Body of pancreas (tissue), 4 donors: ENCODE data around the gene BPIFA2. TPM values are rescaled to one million over a fixed set of nuclear protein-coding genes. Genes with fewer than 3 reads are reported as not detected.
"Not testable (repeated sequence)": the region's sequence is repeated elsewhere in the genome, so short reads cannot be mapped to it uniquely, and the experiment has no call there.

Experiments
- ATAC-seq: fragments of 150-250 bp; one replicate; pipeline ENCODE4 v1.9.1; 2016
- DNase-seq, 4 donors: peaks; one replicate each; pipeline ENCODE4 v3.0.0-alpha.2; 2019
- H3K27ac ChIP-seq, 4 donors: fragments of 200-600 bp; sonication (generic); 1 replicate in 3 of 4; 2 replicates in 1 of 4; pipeline versions ENCODE4 v1.5.1 to v1.6.1; 2016 to 2019; ENCODE audit warnings: mild to moderate bottlenecking in 1 of 4, mixed read lengths in 1 of 4, moderate library complexity in 1 of 4
- H3K27me3 ChIP-seq, 2 donors: fragments of 200-600 bp; sonication (generic); one replicate each; pipeline ENCODE4 v1.6.0; 2016; ENCODE audit warnings: mild to moderate bottlenecking in 1 of 2
- H3K36me3 ChIP-seq, 2 donors: fragments of 200-600 bp; sonication (generic); replicated peaks in 1 of 2; 2 replicates each; pipeline ENCODE4 v1.5.1; 2016; ENCODE audit warnings: low read depth in 2 of 2; ENCODE audit not compliant: insufficient read depth in 1 of 2
- H3K4me1 ChIP-seq: fragments of 200-600 bp; sonication (generic); one replicate; pipeline ENCODE4 v1.6.0; 2016
- H3K4me3 ChIP-seq, 2 donors: fragments of 200-600 bp; sonication (generic); 1 replicate in 1 of 2; 2 replicates in 1 of 2; pipeline ENCODE4 v1.5.1; 2016 to 2019
- H3K9me3 ChIP-seq, 3 donors: fragments of 200-600 bp; sonication (generic); 1 replicate in 2 of 3; 2 replicates in 1 of 3; pipeline ENCODE4 v1.5.1; 2016
- POLR2A ChIP-seq, 3 donors: fragments of 450-650 bp; IDR thresholded peaks; one replicate each; pipeline ENCODE4 v1.6.1; 2016; ENCODE audit warnings: antibody characterized with exemption in 3 of 3, mild to moderate bottlenecking in 2 of 3
- WGBS, 2 donors: methylation state at CpG; one replicate each; pipeline ENCODE4 v1.1.5; 2017; 5-methylcytosine and 5-hydroxymethylcytosine counted together
- intact Hi-C: fragments of 100-400 bp; cut with DNase I; formaldehyde crosslinking; loops from one replicate; pipeline ENCODE4 v1.15.1; 2023
- total RNA-seq, 2 donors: library from RNA; depleted of rRNA; stranded (reverse); fragments of >200 nt; gene quantifications; one replicate each; pipeline ENCODE4 v1.1.0, GENCODE V29; 2016
- TF ChIP-seq, protein P1 (sequence below), 7 experiments: fragments of 450-650 bp in 4 of 7; fragments of 200-600 bp in 3 of 7; sonication (generic) in 3 of 7; IDR thresholded peaks; one replicate each; pipeline ENCODE4 v1.5.1; 2016 to 2019; ENCODE audit warnings: antibody characterized with exemption in 7 of 7

BPIFA2 gene, protein sequence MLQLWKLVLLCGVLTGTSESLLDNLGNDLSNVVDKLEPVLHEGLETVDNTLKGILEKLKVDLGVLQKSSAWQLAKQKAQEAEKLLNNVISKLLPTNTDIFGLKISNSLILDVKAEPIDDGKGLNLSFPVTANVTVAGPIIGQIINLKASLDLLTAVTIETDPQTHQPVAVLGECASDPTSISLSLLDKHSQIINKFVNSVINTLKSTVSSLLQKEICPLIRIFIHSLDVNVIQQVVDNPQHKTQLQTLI
- total RNA-seq, result not detected

DNA sequence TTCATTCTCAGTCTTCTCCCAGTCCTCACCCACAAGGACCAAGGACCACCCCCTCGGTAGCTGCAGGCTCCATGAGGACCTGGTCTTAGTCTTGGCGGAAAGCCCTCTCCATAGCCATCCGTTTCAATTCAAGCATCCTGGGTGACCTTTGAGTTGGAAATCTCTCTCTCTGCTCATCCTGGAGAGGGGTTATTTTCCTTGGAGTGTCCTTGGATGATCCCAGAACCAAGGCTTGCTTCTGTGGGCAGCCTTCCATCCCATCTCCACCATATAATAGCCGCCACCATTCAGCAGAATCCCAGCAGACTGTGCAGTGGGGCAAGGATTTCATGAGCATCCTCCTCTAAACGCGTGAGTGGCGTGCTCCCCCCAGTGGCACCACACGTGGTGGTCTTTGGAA lies at the start of gene BPIFA2:
Gene BPIFA2, plus strand, starts transcription at position 301 of the 400 bp plus-strand sequence. CDS start 987 bp downstream, outside the sequence.
- H3K9me3 ChIP-seq, result peaks cover 0 to 6% (median 0%) of the 10 kb centered on the region in 3 donors
- intact Hi-C loops, result no loop called here
- no peaks in the 10 kb centered on the region for H3K27me3 ChIP-seq
- no peaks in the 10 kb centered on the region for H3K4me1 ChIP-seq
- H3K36me3 ChIP-seq, result no peaks in the 10 kb centered on the region
- no peak within 1 kb of the TSS for H3K27ac ChIP-seq
- TF ChIP-seq, protein P1, sequence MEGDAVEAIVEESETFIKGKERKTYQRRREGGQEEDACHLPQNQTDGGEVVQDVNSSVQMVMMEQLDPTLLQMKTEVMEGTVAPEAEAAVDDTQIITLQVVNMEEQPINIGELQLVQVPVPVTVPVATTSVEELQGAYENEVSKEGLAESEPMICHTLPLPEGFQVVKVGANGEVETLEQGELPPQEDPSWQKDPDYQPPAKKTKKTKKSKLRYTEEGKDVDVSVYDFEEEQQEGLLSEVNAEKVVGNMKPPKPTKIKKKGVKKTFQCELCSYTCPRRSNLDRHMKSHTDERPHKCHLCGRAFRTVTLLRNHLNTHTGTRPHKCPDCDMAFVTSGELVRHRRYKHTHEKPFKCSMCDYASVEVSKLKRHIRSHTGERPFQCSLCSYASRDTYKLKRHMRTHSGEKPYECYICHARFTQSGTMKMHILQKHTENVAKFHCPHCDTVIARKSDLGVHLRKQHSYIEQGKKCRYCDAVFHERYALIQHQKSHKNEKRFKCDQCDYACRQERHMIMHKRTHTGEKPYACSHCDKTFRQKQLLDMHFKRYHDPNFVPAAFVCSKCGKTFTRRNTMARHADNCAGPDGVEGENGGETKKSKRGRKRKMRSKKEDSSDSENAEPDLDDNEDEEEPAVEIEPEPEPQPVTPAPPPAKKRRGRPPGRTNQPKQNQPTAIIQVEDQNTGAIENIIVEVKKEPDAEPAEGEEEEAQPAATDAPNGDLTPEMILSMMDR (IDR thresholded peaks at IDR 0.05), result no peak
- no peak for TF ChIP-seq POLR2A (IDR thresholded peaks at IDR 0.05)
- WGBS, 2 donors, result 66 to 73% methylated on average over 8 of the region's 8 CpGs
- DNase-seq, result no peak
- no peak within 1 kb of the TSS for H3K4me3 ChIP-seq
- no peak for ATAC-seq

DNA sequence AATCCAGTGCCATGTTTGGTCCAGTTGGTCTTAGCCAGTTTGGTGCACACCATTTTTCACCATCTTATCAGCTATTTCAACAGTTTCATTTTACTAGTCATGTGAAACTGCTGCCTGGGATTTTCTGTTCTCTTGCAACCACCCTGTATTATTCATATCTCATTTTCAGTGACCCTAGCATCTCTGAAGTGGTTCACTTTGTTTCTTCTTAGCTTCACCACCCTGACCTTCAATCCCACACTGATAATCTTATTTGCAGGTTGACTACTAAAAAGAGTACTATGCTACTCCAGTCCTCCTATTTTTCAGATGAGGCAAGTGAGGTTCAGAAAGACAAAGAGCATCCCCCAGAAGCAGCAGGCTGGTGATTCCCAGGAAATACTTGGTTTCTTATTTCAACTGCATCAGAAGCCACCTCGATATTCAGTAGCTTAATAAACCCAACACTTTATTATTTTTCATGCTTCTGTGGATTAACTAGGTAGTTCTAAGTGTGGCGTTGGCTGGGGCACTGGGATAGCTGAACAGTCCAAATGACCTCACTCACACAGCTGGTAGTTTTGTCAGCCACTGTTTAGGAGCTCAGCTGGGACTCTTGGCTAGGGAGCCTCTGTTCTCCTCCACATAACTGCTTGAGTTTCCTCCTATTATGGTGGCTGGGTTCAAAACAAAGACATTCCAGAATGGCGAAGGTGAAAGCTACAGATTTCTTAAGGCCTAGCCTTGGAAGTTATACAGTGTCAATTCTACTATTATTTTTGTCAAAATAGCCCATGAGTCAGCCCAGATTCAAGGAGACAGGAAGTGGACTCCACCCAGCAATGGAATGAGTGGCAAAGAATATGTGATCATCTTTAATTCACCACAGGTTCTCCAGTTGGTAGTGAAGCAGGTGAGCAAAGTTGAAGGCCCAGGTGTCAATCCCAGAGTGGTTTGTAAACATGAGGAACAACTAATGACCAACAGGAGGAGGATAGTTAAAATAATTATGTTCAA lies 47.9 kb upstream of the BPIFA2 start:
- ATAC-seq (no peak), DNase-seq (no peak)
- no peak for TF ChIP-seq POLR2A (IDR thresholded peaks at IDR 0.05)
- TF ChIP-seq, protein P1 (IDR thresholded peaks at IDR 0.05), result no peak
- peaks cover 0 to 8% (median 0%) of the 10 kb centered on the region in 3 donors for H3K9me3 ChIP-seq
- H3K27ac ChIP-seq, result no peak overlapping the region
- WGBS, 2 donors, result 73 to 77% methylated on average over 3 of the region's 3 CpGs
- H3K36me3 ChIP-seq, result no peaks in the 10 kb centered on the region
- no peak overlapping the region for H3K4me3 ChIP-seq
- intact Hi-C loops, result no loop called here
- no peaks in the 10 kb centered on the region for H3K27me3 ChIP-seq
- H3K4me1 ChIP-seq, result peaks cover 12% of the 10 kb centered on the region

DNA sequence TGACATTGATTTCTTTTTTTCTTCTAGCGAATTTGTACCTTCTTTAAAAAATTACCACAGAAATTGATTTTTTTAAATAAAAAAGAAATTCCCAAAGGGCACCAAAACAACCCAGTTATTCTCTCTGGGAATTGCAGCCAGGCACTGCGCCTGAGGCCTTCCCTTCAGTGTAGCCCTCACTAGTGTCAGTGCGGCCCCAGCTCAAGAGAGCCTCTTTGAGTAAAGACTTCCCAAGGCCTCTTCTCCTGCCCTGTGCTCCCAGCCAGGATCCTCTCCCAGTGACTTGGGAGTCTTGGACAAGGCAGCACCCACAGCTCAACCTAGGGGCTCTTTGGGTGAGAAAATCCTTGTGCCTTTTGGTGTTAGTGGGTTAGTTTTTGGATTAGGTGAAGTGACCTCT lies 47.0 kb upstream of the BPIFA2 start:
- H3K27me3 ChIP-seq, result no peaks in the 10 kb centered on the region
- H3K36me3 ChIP-seq, result no peaks in the 10 kb centered on the region
- H3K9me3 ChIP-seq, result peaks cover 0 to 8% (median 0%) of the 10 kb centered on the region in 3 donors
- TF ChIP-seq POLR2A (IDR thresholded peaks at IDR 0.05), result no peak
- TF ChIP-seq, protein P1 (IDR thresholded peaks at IDR 0.05), result no peak
- no peak overlapping the region for H3K4me3 ChIP-seq
- ATAC-seq, result no peak
- H3K27ac ChIP-seq, result no peak overlapping the region
- intact Hi-C loops, result no loop called here
- H3K4me1 ChIP-seq, result peaks cover 21% of the 10 kb centered on the region
- no peak for DNase-seq
- 90 to 96% methylated on average over 3 of the region's 3 CpGs for WGBS, 2 donors

DNA sequence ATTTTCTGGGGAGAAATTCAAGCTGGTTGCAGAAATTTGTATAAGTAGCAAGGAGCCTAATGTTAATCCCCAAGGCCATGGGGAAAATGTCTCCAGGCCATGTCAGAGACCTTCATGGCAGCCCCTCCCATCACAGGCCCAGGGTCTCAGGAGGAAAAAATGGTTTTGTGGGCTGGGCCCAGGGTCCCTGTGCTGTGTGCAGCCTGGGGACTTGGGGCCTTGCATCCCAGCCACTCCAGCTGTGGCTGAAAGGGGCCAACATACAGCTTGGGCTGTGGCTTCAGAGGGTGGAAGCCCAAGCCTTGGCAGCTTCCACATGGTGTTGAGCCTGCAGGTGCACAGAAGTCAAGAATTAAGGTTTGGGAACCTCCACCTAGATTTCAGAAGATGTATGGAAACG lies 45.7 kb upstream of the BPIFA2 start:
- H3K27me3 ChIP-seq, H3K36me3 ChIP-seq, H3K4me3 ChIP-seq, ATAC-seq, intact Hi-C loops, H3K9me3 ChIP-seq, DNase-seq, H3K27ac ChIP-seq: not testable (repeated sequence)
- peaks cover 33% of the 10 kb centered on the region for H3K4me1 ChIP-seq
- WGBS, 2 donors, result 50 to 70% methylated on average over 1 of the region's 1 CpG

DNA sequence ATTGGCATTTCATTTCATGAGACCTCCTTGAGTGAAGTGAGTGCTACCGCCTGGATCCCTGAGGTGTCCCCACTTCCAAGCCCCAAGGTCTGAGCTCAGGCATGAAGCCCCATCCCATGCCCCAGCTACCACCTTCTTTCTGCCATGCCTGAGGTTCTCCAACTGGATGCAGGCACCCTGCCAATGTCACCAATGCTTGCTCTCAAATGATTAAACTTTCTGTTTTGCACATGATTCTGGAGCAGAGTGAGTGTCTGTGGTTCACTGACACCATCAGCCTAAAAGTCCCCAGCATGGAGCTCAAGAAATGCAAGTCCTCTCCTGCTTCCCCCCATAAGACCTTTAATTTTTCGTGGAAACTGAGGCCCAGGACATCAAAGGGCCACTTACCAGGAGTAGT lies 43.7 kb upstream of the BPIFA2 start:
- ATAC-seq (no peak), DNase-seq (peak; percentile 16 to 64 (median 46))
- no peaks in the 10 kb centered on the region for H3K27me3 ChIP-seq
- no peak for TF ChIP-seq POLR2A (IDR thresholded peaks at IDR 0.05)
- TF ChIP-seq, protein P1 (IDR thresholded peaks at IDR 0.05), result no peak
- 71 to 81% methylated on average over 2 of the region's 2 CpGs for WGBS, 2 donors
- peaks cover 45% of the 10 kb centered on the region for H3K4me1 ChIP-seq
- H3K27ac ChIP-seq, result no peak overlapping the region
- no peak overlapping the region for H3K4me3 ChIP-seq
- no peaks in the 10 kb centered on the region for H3K36me3 ChIP-seq
- intact Hi-C loops, result no loop called here
- H3K9me3 ChIP-seq, result peaks cover 0 to 8% (median 0%) of the 10 kb centered on the region in 3 donors
